Measurements from ENCODE around the gene MPP7.
A peak's percentile ranks its signal among the peaks of the same experiment; 100 is the strongest.

Gene MPP7

GRCh38 chr10:28304032-28304571, 1.2 kb upstream of the MPP7 start:
- no peak for DNase-seq

- peak; percentile 3 for DNase-seq
Measured at GRCh38 chr10:28302012-28302637, 739 bp downstream of the MPP7 start.

DNA sequence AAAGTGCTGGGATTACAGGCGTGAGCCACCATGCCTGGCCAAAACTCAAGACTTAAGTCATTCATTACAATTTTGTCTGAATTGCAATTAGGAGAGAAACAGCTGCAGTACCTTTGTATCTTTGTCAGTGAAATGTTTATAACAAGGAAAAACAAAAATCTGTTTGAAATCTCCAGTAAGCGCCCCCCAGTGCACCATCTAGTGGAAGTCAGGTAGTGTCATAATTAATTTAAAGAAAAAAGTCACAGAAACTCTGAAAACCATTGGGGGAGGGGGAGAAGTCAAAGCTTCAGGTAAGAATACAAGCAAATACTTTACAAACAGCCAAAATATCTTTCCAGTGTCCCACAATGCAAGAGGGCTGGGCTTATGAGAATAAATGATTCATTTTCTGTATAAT, 2.8 kb downstream of the MPP7 start:
- DNase-seq: peak; percentile 2

GRCh38 chr10:28298951-28299350, 3.9 kb downstream of the MPP7 start:
- DNase-seq: no peak

DNA sequence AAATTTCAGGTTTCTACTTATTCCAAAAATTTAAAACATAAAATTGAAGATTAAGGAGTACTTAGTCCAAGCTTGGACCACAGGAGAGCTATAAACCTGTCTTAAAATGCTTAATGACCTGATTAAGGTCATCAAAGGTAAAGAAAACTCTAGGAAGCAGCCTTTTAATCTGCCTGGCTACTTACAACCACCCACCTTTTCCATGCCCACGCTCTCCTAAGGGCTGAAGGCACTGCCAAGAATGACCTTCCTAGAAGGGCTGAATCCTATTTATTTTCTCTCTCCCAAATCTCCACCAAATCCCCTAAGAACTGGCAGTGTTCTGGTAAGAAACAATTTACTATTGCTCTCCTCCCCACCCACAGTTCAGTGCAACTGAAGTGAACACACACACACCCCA, 6.8 kb downstream of the MPP7 start:
- no peak for DNase-seq

- no peak for DNase-seq
Measured at GRCh38 chr10:28295336-28295735, 7.5 kb downstream of the MPP7 start.

DNA sequence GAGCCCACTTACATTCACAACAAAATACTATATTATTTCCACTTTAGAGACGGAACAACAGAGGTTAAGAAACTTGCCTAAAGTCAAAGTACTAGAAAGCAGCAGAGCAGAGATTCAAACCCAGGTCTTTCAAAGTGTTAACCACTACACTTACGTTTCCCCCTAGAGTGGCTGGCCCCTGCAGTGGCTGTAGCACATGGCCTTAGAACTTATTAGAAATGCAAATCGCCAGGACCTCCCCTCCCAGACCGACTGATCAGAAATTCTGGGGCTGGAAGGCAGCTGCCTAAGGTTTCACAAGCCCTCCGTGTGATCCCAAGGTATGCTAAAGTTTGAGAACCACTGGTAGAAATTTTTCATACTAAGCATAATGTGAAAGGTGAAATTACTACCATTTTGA, 8.1 kb downstream of the MPP7 start:
- no peak for DNase-seq

- no peak for DNase-seq
Measured at GRCh38 chr10:28294169-28294532, 8.7 kb downstream of the MPP7 start.

DNA sequence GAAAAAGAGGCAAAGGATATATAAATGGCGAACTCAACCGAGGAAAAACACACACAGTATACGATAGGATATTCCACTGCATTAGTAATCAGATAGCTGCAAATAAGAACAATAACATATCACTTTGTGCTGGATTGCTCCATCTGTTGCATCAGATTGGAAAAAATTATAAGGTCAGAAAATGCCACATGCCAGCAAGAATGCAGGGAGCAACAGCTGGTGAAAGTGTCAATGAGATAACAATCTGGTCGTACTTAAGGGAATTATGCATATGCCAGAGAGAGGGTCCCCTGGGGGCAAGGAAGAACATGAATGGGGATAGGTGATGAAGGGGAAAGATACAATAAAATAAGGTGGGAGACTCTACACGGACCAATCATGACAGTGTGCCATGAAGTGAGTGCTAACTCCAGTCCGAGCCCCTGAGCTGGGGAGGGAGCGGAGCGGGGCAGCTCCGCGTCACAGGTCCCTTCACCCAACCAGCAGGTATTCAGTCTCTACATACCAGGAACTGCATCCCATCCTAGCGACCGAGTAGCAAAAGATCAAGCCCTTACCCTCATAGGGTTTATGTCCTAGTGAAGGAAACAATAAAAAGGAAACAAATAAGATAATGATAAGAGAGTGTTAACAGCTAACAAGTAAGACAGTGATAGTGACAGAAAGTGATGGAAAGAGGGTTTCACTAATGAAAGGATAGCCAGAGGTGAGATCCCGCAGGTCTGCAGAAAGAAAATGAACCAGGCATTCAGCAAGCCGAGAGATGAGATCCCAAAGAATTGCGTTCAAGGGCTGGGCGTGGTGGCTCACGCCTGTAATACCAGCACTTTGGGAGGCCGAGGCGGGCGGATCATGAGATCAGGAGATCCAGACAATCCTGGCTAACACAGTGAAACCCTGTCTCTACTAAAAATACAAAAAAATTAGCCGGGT, 9.4 kb downstream of the MPP7 start:
- no peak for DNase-seq

- peak; percentile 38 for DNase-seq
Measured at GRCh38 chr10:28291881-28292297, 11.0 kb downstream of the MPP7 start.

GRCh38 chr10:28285816-28286215, 17.0 kb downstream of the MPP7 start:
- no peak for DNase-seq

GRCh38 chr10:28284126-28284525, 18.7 kb downstream of the MPP7 start:
- DNase-seq: no peak

DNA sequence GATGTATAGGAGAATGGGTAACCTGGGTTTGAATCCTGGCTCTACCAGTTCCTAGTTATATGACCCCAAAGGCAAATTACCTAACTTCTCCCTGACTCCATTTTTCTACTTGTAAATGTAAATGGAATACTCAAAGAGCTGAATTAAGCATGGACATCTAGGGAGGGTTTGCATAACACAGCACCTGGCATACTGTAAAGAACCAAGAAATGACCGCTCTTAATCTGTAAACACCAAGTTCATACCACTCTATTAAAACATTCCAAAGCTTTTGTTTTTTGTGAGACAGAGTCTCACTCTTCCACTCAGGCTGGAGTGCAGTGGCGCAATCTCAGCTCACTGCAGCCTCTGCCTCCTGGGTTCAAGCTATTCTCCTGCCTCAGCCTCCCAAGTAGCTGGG, 19.6 kb downstream of the MPP7 start:
- DNase-seq: no peak

GRCh38 chr10:28282336-28282735, 20.5 kb downstream of the MPP7 start:
- DNase-seq: no peak

DNA sequence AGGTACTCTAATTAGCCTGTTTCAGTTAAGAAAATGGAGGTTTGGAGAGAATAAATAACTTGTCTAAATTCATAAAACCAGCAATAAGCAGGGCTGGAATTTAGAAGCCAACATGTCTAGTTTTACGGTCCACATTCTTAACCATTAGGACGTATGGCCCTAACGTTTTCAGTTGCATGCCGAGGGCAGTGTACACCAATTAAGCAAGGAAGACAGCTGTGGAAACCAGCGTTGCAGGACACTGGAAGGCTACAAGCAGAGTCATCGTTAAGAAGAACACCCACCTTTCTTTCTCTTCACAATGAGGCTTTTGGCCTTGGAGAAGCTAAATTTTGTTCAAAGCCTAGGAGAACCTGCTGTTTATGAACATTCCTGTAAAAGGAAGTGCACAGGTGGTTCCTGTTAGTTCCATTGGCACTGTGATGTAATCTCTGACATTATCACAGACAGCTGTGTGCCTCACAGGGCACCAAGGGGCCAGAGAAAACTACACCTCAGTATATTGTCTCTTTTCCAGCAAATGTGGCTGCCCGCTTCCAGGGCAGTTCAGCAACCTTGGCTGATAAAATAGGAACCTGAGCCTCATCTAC, 21.0 kb downstream of the MPP7 start:
- DNase-seq: no peak

GRCh38 chr10:28280652-28281051, 22.2 kb downstream of the MPP7 start:
- DNase-seq: no peak

- no peak for DNase-seq
Measured at GRCh38 chr10:28279878-28280277, 23.0 kb downstream of the MPP7 start.

GRCh38 chr10:28278842-28279241, 24.0 kb downstream of the MPP7 start:
- DNase-seq: no peak

DNA sequence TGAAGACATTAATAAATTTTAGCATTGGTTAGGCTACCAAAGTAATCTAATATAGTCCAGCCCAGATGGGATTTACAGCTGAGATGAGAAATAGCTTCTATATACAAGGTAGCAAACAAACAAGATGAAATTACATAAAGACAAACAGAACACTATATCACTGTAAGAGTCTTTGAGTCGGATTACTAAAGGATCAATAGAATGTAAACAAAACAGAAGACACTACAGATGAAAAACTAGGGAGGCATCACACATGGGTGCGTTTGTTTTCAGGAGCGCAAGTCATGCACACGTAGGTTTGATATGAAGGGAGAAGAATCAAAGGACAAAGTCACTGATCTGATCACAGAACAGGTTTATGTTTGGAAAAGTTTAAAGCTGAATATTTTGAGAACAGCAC, 26.5 kb downstream of the MPP7 start:
- DNase-seq: no peak

DNA sequence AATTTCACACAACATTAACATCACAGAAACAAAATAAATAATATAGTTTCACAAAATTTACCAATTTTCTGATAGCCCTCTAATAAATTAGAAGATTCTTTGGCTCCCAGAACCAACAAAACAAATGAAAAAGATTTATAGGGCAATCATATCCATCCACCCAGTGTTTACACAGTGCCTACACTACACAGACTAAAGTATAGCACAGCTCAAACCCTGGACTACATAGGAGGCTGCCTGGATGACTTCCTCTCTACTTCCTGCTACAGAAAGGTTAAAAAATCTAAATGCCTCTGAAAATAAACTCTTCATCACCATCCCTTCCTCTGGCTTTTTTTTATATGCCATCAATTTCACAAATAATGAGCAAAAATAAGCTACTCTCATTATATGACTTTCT, 28.4 kb downstream of the MPP7 start:
- DNase-seq: no peak

GRCh38 chr10:28273343-28273742, 29.5 kb downstream of the MPP7 start:
- DNase-seq: no peak

DNA sequence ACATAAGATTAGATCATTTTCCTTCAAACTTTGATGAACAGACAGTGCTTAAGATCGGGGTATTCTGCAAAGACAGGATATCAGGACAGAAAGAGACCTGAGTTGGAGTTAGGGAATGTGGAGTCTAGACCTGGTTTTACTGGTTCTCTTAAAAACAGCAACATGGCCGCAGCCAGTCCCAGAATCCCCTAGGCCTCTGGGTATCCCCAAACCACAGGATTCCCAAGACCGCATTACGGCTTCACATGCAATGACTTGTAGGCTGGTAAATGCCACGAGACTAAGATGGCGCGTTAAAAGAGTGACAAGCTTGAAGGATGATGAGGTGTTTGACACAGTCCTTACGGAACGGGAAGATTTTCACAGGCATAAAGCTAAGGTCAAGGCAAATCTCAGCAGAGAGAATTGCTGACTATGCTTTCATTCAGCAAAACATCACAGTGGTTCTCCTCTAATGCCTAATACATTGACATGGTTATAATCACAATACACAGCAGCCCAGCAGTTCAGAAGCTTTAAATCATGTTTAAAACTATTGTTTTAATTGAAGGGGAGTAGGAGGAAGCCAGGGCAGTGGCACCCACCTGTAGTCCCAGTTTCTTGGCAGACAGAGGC, 32.9 kb downstream of the MPP7 start:
- DNase-seq: no peak

DNA sequence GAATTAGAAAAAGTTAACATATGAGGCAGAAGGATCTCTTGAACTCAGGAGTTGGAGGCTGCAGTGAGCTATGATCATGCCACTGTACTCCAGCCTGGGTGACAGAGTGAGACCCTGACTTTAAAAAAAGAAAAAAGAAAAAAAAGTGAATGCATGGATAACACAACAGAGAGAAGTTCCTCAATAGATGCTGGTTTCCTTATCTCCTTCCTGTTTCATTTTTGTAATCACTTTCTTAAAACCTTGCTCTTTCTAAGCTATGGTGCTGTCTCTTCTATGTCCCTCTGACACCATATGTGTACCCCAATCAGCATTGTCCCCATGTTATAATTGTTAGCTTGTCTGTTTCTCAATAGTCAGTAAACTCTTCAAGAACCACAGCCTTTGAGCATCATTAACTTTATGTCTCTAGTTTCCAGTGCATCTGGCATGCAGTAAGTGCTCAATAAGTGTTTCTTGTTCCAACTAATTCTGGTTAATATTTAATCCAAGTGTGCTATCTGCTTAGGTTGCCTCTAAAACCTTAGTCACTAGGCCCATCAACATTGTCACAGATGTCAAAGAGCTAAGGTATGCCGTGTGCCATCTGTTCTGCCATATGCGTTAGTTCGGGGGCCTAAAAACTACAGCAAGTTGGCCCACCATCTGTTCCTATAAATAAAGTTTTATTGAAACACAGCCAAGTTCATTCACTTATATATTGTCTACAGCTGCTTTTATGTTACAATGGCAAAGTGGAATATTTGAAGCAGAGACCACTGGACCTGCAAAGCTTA, 36.2 kb downstream of the MPP7 start:
- no peak for DNase-seq
